Measurements from ENCODE around the gene FGF4. TPM values are rescaled to one million over a fixed set of nuclear protein-coding genes. Genes with fewer than 3 reads are reported as not detected.

The FGF4 gene
- total and polyA plus RNA-seq, 10 of the 15 experiments (the other 5 are each of a cell fraction or from before 2014, with no cell fraction given) = not detected

DNA sequence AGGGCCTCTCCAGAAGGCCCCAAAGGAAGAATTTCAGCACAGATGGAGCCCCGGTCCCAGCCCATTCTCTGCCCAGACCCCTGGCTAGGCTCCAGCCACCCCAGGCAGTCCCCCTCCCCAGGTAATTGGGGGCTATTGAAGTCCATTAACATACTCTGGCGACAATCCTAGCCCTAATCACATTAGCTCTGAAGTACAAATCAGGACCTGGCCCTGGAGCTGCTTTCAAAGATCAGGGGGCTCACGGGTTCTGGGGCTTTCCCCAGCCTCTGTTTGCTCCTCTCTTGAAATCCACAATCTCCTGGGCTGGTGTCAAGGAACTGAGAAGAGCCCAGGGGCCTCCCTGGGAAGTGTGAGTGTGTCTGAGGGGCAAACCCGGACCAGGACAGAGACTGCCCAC is 22.3 kb downstream of the FGF4 start:
- in situ Hi-C loops (cut with MboI) = no loop called here
- FAIRE-seq = no peak
- SMC1A ChIA-PET (ENCODE audit: uncharacterized antibody, unreplicated experiment) = no interaction called here

More for the DNA sequence above, 22.3 kb downstream of the FGF4 start:
- H3K4me1 ChIP-seq (ENCODE audit: control insufficient read depth, insufficient read depth, low read length) = no peaks in the 10 kb centered on the region
- TF ChIP-seq RB1 (IDR thresholded peaks at IDR 0.05; ENCODE audit: borderline replicate concordance) (no peak), CEBPB (IDR thresholded peaks at IDR 0.05; ENCODE audit: borderline replicate concordance in 1 of 2, low read depth in 2 of 2, low read length in 2 of 2) (no peak), MEF2A (IDR thresholded peaks at IDR 0.05; ENCODE audit: insufficient read depth, low read depth, low read length) (no peak), SREBF2 (IDR thresholded peaks at IDR 0.05; ENCODE audit: low read length) (no peak), IKZF2 (IDR thresholded peaks at IDR 0.05) (no peak)
- TF ChIP-seq, protein P1, sequence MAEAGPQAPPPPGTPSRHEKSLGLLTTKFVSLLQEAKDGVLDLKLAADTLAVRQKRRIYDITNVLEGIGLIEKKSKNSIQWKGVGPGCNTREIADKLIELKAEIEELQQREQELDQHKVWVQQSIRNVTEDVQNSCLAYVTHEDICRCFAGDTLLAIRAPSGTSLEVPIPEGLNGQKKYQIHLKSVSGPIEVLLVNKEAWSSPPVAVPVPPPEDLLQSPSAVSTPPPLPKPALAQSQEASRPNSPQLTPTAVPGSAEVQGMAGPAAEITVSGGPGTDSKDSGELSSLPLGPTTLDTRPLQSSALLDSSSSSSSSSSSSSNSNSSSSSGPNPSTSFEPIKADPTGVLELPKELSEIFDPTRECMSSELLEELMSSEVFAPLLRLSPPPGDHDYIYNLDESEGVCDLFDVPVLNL (IDR thresholded peaks at IDR 0.05; ENCODE audit: low read depth, low read length) = no peak
- TF ChIP-seq, protein P2, sequence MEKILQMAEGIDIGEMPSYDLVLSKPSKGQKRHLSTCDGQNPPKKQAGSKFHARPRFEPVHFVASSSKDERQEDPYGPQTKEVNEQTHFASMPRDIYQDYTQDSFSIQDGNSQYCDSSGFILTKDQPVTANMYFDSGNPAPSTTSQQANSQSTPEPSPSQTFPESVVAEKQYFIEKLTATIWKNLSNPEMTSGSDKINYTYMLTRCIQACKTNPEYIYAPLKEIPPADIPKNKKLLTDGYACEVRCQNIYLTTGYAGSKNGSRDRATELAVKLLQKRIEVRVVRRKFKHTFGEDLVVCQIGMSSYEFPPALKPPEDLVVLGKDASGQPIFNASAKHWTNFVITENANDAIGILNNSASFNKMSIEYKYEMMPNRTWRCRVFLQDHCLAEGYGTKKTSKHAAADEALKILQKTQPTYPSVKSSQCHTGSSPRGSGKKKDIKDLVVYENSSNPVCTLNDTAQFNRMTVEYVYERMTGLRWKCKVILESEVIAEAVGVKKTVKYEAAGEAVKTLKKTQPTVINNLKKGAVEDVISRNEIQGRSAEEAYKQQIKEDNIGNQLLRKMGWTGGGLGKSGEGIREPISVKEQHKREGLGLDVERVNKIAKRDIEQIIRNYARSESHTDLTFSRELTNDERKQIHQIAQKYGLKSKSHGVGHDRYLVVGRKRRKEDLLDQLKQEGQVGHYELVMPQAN (conservative IDR thresholded peaks at IDR 0.05) = no peak
- TF ChIP-seq, protein P3, sequence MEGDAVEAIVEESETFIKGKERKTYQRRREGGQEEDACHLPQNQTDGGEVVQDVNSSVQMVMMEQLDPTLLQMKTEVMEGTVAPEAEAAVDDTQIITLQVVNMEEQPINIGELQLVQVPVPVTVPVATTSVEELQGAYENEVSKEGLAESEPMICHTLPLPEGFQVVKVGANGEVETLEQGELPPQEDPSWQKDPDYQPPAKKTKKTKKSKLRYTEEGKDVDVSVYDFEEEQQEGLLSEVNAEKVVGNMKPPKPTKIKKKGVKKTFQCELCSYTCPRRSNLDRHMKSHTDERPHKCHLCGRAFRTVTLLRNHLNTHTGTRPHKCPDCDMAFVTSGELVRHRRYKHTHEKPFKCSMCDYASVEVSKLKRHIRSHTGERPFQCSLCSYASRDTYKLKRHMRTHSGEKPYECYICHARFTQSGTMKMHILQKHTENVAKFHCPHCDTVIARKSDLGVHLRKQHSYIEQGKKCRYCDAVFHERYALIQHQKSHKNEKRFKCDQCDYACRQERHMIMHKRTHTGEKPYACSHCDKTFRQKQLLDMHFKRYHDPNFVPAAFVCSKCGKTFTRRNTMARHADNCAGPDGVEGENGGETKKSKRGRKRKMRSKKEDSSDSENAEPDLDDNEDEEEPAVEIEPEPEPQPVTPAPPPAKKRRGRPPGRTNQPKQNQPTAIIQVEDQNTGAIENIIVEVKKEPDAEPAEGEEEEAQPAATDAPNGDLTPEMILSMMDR (IDR thresholded peaks at IDR 0.05 in 2 of 3, conservative IDR thresholded peaks at IDR 0.05 in 1 of 3; ENCODE audit: control insufficient read depth in 2 of 3, extremely low read depth in 1 of 3, insufficient read depth in 1 of 3, low read depth in 3 of 3, low read length in 3 of 3) = no peak
- H3K4me2 ChIP-seq (ENCODE audit: control insufficient read depth, insufficient read depth) = no peak overlapping the region
- no peaks in the 10 kb centered on the region for H3K9me3 ChIP-seq (replicated peaks; ENCODE audit: control insufficient read depth, insufficient read depth, low read length)
- 13% methylated on average over 4 of the region's 4 CpGs for WGBS (ENCODE audit: insufficient coverage, insufficient replicate concordance, low lambda C conversion rate, missing lambda C conversion rate)
- ChIA-PET CTCF (no interaction called here), RAD21 (ENCODE audit: unreplicated experiment) (no interaction called here), POLR2A (no interaction called here)
- no peaks in the 10 kb centered on the region for H3K36me3 ChIP-seq (ENCODE audit: control insufficient read depth in 2 of 2, insufficient read depth in 2 of 2, low read length in 1 of 2)
- no peak overlapping the region for H2AFZ ChIP-seq (ENCODE audit: control insufficient read depth, low read depth, low read length)
- no peaks in the 10 kb centered on the region for H3K79me2 ChIP-seq (ENCODE audit: control insufficient read depth, insufficient read depth, low read length)
- intact Hi-C loops (cut with micrococcal nuclease; ENCODE audit: unreplicated experiment) = no loop called here
- no peak overlapping the region for H3K27ac ChIP-seq (ENCODE audit: control insufficient read depth, insufficient read depth)
- H3K27me3 ChIP-seq (replicated peaks in 1 of 2; ENCODE audit: control insufficient read depth in 2 of 2, insufficient read depth in 2 of 2, low read length in 1 of 2) = no peaks in the 10 kb centered on the region
- H3K9ac ChIP-seq (ENCODE audit: control insufficient read depth, insufficient read depth, low read length) = no peak overlapping the region
- no peak for DNase-seq (ENCODE audit: low read depth, low spot score)
- H3K4me3 ChIP-seq = no peak overlapping the region
- ATAC-seq = no peak
- no TSS peak for BruUV-seq (replicated peaks)
- no peaks in the 10 kb centered on the region for H4K20me1 ChIP-seq (ENCODE audit: control insufficient read depth, insufficient read depth)

Measured in GM12878 (cell line).